GF-D8 (cell line): ENCODE measurements around the gene STXBP1.
A peak's percentile ranks its signal among the peaks of the same experiment; 100 is the strongest.

Source experiments
- DNase-seq: peaks from one replicate; lab custom pipeline; 2025; lab: John Stamatoyannopoulos, UW

The STXBP1 gene

DNA sequence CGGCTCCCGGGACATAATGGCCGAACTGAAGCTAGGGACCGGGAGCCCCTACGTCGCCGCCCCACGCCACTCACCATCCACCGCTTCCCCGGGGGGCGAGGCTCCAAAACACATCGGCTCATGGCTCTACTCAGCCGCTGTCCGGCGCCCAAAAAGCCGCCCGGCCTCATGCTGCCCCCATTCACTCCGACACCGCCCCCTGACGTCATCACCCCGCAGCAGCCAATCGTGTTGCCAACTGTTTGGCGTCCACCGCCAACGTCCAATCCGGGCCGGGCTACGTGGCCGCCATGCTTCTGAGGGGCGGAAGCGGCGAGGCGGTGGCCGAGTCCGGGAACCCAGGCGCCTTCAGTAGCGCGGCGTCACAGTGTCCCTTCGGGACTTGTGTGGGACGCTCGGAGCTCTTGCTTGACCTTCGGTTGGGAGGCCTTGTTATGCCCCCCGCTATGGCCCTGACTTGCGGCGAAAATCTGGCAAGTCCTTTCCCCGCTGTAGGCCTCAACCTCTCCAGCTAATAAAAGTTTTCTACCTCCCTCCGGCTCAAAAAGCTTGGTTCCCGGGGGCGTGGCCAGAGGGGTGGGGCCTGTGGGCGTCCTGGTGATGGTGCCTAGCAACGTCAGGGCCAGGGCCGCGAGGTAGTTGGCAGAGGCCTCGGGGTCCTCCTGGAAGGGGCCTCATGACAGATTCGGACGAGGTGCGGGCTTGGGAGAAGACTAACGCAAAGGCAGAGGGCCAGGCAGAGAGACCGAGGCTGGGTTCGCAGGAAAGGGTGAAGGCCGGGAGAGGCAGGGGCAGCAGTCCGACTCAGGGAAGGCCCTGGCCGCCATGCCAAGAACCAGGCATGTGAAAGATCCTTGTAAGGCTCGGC, 103.6 kb downstream of the STXBP1 start, which contains the start of the genes PTRH1 and TTC16:
Gene PTRH1, minus strand, starts transcription at position 194 of the 868 bp plus-strand sequence. Its CDS starts 24 bp downstream, at position 170.
Gene TTC16, plus strand, starts transcription at position 610 of the 868 bp plus-strand sequence. Its CDS starts 67 bp downstream, at position 677.
- peak; percentile 78 for DNase-seq

DNA sequence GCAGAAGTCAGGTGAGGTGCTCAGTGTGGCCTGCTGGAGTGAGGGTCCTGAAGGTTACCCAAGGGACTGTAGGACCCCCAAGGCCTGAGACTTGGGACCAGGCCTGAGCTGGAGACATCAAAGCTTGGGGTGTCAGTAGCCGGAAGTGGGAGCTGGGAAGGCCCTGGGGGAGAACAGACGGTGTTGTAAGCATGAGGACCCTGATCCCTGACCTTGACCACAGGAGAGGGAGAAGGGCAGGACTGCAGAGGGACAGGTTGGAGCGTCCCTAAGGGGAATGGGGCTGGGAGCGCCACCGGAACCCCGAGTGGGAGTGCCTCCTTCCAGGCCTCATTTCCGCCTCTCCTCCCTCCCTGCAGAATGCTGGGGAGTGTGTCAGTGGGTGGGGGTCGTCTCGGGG, 104.3 kb downstream of the STXBP1 start:
- no peak for DNase-seq

DNA sequence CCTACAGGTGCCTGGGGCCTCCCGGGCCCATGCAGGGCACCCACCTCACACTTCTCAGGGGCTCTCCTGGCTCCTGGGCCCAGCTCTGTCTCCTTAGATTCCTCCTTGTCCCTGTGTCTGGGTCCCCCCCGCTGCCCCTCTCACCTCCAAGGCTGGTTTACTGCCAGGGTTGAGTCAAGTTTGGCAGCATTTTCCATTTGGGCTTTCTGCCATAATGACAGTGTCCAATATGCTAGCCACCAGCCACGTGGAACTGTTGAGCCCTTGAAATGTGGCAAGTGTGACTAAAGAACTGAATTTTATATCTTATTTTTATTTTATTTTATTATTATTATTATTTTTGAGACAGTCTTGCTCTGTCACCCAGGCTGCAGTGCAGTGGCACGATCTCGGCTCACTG, 105.7 kb downstream of the STXBP1 start:
- DNase-seq, result no peak

DNA sequence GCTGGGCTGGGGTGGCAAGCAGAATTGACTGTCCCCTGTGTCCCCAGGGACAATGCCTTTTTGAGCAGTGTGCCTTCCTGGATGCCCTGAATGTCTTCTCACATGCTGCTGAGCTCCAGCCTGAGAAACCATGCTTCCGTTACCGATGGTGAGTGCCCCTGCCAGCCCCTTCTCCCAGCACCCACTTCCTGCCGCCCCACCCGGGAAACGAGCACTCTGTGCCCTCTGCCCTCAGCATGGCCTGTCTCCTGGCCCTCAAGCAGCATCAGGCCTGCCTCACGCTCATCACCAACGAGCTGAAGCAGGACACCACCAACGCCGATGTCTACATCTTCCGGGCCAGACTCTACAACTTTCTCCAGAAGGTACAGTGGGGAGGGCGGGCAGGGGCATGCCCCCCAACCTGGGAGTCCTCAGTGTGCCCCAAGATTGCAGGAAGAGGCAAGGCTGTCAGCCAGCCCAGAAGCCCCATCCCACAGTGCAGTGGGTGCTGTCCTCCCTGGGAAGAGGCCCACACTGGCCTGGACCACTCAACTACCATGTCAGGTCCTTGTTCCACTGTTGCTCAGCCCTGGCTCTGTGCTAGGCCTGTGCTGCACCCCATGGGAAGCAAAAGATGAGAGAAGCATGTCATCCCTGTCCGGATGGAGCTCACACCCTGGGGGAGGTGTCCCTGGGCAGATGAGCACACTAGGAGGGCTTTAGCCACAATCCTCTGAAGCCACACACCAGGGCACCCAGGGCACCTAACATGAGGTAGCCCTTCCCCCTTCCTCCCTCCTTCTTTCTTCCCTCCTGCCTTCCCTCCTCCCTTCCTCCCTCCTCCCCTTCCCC, 108.2 kb downstream of the STXBP1 start:
- no peak for DNase-seq

DNA sequence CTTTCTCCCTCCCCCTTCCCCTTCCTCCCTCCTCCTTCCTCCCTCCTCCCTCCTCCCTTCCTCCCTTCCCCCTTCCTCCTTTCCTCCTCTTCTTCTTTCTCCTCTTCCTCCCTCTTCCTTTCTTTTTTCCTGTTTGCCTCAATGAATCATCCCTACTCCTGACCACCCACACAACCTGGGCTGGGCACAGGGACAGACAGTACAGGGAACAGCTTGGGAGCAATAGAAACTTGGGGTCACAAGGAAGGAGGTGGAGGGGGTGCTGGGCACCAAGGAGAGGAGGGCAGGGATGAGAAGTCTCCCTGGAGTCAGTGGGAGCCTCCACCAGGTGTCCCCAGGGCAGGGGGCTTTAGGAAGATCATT, 108.8 kb downstream of the STXBP1 start:
- no peak for DNase-seq

DNA sequence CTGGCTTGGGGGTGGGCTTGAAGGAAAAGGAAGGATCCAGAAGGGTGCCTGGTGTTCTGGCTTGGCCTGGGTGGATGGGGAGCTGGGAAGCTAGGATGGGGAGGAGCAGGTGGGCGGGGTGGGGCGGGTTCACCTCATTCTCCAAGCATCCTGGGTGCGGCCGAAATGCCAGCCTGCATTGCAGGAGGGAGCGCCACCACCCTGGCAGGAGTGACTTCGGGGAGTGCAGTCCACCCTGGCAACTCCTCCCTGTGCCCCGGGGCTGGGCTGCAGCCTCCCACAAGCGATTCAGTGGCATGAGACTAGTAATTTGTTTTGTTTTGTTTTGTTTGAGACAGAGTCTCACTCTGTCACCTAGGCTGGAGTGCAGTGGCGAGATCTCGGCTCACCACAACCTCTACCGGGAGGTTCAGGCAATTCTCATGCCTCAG, 109.3 kb downstream of the STXBP1 start:
- DNase-seq, result no peak

DNA sequence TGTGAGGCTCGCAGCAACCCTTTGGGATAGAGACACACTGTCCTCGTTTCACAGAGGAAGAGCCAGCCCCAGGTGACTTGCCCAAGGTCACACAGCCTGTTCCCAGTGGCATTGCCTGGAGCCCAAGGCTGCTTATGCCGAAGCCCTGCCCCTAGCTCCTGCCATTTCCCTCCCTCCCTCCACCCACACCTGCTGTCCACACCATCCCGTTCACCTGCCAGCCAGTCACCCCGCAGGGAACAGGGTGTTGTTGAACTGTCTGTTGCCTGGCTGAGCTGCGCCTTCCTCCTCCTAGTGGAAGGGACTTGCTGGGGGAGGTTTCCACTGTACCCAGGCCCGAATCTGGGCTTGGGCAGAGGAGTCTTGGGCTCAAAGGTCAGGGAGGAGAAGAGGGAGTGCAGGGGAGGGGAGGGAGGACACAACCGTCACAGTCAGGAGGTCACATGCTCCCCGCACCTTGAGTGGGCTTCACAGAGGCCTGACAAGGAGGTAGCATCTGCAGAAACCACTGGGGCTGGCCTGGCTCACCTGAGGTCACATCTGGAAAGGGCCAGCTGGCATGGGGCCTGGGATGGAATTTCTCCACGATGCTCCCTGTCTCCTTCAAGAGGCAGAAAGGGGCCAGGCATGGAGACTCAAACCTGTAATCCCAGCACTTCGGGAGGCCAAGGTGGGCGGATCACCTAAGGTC, 110.1 kb downstream of the STXBP1 start:
- no peak for DNase-seq

DNA sequence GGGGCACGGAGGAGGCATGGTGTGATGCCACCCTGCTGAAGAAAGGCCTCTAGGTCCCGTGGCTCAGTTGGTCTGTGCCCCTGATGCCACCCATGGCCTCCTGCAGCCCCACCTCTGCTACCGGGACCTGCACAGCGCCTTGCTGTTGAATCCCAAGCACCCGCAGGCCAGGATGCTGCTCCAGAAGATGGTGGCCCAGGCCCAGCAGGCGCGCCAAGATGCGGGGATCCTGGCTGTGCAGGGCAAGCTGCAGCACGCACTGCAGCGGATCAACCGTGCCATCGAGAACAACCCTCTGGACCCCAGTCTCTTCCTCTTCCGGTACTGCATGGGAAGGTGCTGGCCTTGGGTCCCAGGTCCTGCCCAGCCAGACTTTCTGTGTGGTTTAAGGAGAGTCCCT, 110.9 kb downstream of the STXBP1 start:
- DNase-seq, result no peak

DNA sequence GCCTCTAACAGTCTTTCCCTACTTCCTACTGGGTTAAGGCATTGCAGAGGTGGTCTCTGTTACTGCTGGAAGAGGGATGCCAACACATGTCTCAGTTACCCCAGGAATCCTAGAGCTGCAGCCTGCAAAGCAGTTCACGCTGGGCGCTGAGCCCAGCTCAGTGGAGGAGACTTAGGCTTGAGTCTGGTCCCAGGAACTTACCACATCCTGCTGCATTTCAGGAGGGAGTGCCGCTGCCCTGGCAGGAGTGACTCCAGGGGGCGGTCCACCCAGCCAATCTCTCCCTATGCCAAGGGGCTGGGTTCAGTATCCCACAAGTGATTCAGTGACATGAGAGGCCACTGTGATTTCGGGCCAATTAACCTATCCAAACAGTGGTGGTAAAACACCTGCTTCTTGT, 111.4 kb downstream of the STXBP1 start:
- no peak for DNase-seq

DNA sequence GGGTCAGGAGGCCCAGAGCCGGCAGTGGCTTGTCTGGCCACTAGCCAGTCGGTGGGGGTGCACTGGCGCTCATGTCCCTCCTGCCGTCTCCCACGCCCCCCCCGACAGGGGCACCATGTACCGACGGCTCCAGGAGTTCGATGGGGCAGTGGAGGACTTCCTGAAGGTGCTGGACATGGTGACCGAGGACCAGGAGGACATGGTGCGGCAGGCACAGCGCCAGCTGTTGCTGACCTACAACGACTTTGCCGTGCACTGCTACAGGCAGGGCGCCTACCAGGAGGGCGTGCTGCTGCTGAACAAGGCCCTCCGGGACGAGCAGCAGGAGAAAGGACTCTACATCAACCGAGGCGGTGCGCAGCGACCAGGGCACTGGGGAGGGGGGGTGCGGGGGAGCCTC, 111.9 kb downstream of the STXBP1 start:
- no peak for DNase-seq

DNA sequence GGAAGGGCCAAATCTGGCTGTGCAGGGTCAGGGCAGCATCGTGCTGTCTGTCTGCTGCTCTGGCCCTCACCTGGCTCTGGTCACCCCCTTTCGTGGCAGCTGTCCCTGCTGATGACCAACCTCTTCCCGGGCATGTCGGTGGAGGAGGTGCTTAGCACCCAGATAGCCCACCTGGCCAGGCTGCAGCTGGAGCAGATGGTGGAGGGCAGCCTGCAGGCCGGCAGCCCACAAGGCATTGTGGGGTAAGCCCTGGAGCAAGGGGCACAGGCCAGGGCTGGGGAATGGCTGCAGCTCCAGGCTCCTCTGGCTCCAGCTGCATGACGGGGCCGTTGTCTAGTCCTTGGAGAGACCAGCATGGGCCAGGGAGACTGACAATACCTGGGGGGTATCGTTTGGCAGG, 114.8 kb downstream of the STXBP1 start:
- no peak for DNase-seq

DNA sequence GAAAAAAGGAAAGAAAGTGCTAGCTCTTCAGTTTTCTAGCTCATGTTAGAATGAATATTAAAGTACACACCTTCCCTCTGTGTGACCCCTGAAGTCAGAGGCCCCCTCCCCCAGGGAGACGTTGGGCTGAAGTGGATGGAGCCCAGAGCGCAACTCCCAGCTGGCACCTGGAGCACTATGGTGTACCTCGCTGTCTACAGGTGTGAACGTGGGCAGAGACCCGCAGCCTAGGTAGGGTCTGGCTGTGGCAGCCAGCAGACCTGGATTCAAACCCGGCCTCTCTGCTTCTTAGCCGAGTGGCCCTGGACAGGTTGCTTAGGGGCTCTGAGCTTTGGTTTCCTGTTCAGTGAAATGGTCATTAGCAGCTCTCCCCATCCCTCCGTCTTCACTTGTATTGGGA, 116.7 kb downstream of the STXBP1 start:
- no peak for DNase-seq

DNA sequence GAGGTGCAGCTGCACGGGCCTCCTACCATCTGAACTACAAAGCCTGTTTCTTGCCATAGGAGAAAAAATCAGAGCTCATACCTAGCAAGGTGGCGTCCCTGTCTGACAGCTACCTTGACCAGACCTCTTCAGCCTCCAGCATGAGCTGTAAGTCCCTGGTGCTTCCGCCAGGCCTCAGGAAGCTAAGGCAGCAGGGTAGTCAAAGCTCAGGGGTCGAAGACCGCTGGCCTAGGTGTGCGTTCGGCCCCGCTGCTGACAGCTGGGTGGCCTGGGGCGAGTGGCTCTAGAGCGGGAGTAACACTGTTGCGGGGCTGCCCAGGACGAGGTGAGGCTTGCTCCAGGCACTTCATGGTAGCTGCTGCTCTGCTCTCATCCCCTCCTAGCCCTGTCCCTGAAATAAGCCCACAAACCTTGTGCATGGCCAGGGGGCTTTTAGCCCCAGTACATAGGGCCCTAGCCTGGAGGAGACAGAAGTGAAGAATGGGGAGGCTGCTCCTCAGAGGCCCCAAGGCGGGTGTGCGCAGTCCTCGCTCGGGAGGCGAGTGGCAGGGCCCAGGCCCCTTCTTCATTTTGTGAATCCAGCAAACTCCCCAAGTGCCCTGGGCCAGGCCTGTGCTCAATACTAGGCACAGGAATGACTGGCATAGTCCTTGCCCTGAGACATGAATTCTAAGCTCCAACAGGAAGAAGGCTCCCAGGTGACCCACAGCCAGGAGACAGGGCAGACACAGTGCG, 117.6 kb downstream of the STXBP1 start:
- no peak for DNase-seq

DNA sequence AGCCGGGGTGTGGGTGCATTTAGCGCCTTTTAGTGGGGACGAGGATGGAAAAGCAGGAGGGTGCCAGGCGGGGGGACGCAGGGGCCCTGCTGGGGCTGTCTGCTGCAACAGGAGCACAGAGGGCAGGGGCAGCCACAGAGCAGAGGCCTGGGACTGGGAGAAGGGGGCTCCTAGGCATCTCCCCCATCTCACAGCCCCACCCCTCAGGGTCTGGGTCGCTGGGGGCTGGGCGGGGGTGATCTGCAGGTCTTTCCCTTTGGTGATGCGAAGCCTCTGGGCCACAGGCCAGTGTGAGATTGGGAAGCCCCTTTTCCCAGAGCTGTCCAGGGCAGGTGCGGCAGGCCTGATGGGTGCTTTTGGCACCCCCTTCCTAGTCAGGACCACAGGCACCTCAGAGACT, 118.2 kb downstream of the STXBP1 start:
- DNase-seq, result no peak

DNA sequence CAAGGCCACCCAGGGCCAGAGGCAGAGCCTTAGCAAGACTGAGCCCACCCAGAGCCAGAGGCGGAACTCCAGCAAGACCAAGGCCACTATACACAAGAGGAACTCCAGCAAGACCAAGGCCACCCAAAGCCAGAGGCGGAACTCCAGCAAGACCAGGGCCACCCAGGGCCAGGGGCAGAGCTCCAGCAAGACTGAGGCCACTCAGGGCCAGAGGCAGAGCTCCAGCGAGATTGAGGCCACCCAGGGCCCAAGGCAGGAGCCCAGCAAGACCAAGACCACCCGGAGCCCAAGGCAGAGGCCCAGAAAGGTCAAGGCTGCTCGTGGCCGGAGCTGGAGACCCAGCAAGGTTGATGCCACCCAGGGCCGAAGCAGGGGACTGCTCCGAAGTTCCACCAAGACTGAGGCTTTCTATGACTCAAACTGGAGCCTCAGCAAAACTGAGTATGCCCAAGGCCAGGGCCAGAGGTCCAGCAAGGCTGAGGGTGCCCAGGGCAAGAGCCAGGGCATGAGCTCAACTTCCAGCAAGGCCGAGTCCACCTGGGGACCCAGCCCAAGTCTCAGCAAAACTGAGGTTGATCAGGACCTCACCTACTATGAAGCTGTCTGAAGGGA, 118.8 kb downstream of the STXBP1 start:
- no peak for DNase-seq

DNA sequence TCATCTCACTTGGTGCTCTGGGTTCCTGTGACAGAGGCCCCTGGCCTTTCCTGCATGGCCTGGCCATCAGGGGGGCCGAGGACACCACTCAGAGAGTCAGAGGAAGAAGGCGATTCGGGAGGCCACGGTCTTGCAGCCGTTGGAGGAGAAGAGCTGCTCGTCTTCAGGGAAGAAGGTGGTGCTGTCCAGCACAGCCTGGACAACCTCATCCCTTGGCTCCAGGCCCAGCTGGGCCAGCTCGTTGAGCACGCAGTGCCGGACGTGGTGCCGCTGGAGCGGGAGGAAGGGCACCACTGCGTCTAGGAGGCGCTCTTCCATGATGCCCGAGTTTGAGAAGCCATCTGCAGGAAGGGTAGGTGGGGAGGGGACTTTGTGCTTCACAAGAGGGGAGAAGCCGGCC, 119.9 kb downstream of the STXBP1 start:
- no peak for DNase-seq

DNA sequence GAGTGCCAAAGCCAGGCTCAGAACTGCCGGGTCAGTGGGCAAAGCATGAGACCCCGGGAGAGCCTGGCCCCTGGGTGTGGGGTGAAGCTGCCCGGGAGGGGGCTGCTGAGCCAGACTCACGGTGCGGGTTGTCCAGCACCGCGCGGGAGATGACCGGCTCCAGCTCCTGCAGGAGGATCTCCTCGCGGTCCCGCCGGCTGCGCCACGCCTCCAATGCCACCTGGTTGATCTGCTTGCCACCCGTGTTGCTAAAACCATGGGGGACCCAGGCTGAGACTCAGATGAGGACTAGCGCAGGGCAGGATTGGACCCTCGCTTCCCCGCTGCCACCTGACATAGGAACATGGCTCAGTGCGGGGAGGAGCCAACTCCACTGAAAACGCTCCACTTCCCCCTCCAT, 120.4 kb downstream of the STXBP1 start:
- no peak for DNase-seq

DNA sequence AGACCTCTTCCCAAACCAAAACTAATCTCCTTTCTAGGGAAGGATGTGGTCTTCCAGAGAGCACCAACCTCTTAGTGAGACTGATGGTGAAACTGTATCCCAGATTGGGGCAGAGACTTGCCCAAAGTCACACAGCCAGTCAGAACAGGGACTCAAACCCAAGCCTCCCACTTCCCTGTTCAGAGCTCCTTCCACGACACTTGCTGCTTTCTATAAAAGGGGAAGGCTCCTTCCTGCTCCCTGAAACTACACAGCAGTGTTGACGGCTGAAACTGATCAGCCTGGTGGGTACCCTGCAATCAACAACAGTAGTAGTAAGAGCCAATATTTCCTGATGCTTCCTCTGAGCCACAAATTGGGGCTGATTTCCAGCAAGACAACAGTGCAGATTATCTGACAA, 121.5 kb downstream of the STXBP1 start:
- DNase-seq, result no peak

DNA sequence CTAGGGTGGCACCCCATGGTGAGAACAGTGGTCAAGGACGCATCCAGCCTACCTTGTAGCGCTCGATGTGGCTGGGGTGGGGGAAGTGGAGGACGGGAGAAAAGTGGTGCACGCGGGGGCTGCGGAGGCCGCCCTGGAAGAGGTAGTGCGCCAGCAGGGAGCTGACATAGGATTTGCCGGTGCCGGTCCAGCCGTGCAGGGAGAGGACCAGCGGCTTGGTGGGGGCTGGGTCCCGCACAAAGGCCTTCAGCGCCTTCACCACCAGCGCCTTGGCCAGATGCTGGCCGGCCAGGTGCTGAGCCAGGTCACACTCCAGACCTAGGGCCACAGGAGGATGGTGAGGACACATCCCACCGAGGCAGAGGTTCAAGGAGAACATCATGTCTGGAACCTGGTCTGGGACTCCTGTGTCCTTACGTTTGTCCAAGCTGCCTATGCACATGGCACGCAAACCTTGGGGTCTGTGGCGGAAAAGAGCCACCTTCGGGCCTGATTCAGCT, 122.2 kb downstream of the STXBP1 start:
- no peak for DNase-seq

DNA sequence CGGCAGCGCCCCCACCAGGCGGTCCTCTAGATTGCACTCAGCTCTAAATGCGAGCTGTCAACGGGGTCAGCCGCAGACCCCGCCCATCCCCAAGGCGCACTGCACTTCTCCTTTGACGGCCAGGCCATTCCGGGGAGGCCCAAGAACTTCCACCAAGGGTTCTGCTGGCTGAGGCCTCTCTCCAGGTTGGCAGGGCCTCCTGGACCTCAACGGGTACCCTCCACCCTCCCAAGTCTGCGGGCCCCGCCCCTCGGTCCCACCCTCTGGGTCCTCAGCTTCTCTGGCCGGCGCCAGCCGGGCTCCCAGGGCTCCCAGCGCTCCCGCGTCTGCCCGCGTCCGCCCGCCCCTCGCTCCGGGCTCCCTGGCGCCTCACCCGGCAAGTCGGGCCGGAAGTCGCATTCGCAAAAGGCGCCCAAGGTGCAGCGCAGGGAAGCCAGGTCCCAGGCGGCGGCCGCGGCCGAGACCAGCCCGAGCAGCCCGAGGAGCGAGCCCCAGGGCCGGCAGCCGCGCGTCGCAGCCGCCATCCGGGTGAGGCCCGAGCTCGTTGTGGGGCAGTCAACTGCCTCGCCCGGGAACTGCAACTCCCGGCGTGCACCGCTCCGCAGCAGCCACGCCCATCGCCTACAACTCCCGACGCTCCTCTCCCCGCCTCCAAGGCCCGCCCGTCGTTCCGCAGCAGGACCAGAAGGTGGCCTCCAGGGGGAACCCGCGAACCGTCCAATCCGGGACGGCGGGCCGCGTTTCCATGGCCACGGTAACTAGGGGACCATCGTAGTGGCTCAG, 122.9 kb downstream of the STXBP1 start, which contains the start of gene TOR2A:
Gene TOR2A, minus strand, starts transcription at position 548 of the 783 bp plus-strand sequence. Its CDS starts 24 bp downstream, at position 524.
- peak; percentile 88 for DNase-seq
